ENCODE results near the gene ESYT2. TPM values are rescaled to one million over a fixed set of nuclear protein-coding genes. Genes with fewer than 3 reads are reported as not detected.

The ESYT2 gene
- total and polyA plus RNA-seq, 4 donors = 4.9 to 31.7 (median 17.2) TPM

DNA sequence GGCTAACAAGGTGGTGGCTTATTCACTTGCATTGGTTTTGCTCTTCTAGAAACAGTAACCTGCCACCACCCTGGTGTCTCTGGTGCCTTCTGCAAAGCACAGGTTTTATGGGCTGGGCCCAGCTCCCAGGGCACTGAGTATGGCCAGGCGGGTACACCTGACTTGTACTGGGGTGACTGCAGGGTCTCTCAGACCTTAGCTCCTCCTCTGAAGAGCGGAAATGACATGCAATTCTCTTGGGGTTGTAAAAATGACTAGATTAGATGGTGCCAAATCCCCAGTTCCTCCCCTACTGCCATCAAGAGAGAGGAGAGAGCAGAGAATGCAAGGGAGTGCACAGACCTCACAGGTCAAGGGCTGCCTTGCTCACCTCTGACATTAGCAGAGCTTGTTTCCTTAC lies 14.7 kb downstream of the ESYT2 start (continued):
- TF ChIP-seq, protein P1, sequence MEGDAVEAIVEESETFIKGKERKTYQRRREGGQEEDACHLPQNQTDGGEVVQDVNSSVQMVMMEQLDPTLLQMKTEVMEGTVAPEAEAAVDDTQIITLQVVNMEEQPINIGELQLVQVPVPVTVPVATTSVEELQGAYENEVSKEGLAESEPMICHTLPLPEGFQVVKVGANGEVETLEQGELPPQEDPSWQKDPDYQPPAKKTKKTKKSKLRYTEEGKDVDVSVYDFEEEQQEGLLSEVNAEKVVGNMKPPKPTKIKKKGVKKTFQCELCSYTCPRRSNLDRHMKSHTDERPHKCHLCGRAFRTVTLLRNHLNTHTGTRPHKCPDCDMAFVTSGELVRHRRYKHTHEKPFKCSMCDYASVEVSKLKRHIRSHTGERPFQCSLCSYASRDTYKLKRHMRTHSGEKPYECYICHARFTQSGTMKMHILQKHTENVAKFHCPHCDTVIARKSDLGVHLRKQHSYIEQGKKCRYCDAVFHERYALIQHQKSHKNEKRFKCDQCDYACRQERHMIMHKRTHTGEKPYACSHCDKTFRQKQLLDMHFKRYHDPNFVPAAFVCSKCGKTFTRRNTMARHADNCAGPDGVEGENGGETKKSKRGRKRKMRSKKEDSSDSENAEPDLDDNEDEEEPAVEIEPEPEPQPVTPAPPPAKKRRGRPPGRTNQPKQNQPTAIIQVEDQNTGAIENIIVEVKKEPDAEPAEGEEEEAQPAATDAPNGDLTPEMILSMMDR (IDR thresholded peaks at IDR 0.05; ENCODE audit: low read depth, low read length, missing input control) = no peak
- no peak for TF ChIP-seq FOXA1 (IDR thresholded peaks at IDR 0.05)
- TF ChIP-seq, protein P2, sequence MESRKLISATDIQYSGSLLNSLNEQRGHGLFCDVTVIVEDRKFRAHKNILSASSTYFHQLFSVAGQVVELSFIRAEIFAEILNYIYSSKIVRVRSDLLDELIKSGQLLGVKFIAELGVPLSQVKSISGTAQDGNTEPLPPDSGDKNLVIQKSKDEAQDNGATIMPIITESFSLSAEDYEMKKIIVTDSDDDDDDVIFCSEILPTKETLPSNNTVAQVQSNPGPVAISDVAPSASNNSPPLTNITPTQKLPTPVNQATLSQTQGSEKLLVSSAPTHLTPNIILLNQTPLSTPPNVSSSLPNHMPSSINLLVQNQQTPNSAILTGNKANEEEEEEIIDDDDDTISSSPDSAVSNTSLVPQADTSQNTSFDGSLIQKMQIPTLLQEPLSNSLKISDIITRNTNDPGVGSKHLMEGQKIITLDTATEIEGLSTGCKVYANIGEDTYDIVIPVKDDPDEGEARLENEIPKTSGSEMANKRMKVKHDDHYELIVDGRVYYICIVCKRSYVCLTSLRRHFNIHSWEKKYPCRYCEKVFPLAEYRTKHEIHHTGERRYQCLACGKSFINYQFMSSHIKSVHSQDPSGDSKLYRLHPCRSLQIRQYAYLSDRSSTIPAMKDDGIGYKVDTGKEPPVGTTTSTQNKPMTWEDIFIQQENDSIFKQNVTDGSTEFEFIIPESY (IDR thresholded peaks at IDR 0.05) = no peak
- no peak for TF ChIP-seq RAD21 (IDR thresholded peaks at IDR 0.05)
- TF ChIP-seq RXRA (IDR thresholded peaks at IDR 0.05) = no peak
- TF ChIP-seq YY1 (IDR thresholded peaks at IDR 0.05) = no peak
- TF ChIP-seq, protein P3, sequence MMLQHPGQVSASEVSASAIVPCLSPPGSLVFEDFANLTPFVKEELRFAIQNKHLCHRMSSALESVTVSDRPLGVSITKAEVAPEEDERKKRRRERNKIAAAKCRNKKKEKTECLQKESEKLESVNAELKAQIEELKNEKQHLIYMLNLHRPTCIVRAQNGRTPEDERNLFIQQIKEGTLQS (IDR thresholded peaks at IDR 0.05) = no peak
- no peak for TF ChIP-seq NR2F2 (IDR thresholded peaks at IDR 0.05)
- TF ChIP-seq HNF4G (IDR thresholded peaks at IDR 0.05) = no peak

DNA sequence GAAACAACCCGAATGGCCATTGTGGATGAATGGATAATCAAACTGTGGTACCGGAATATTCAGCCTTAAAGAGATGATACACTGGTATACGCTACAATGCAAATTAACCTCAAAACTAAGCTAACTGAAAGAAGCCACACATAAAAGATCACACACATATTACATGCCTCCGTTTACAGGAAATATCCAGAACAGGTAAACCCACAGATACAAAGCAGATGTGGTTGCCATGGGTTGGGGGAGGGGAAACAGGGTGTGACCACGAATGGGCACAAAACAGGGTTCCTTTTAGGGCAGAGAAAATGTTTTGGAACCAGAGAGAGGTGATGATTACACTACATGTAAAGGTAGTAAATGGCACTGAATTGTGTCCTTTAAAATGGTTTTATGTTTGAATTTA lies 16.6 kb downstream of the ESYT2 start:
- H3K27me3 ChIP-seq (ENCODE audit: control insufficient read depth in 4 of 4, insufficient read depth in 4 of 4, low read length in 3 of 4) = no peaks in the 10 kb centered on the region
- peaks cover 0 to 3% (median 0%) of the 10 kb centered on the region in 4 donors for H3K36me3 ChIP-seq (ENCODE audit: control insufficient read depth in 4 of 4, insufficient read depth in 3 of 4, low read depth in 1 of 4, low read length in 3 of 4)
- no peak overlapping the region for H3K27ac ChIP-seq (ENCODE audit: low read depth in 1 of 2, low read length in 2 of 2)
- no peak overlapping the region for H3K9ac ChIP-seq (ENCODE audit: low read depth in 1 of 2, low read length in 2 of 2)
- H3K4me3 ChIP-seq (ENCODE audit: low read depth in 1 of 3, low read length in 3 of 3) = no peak overlapping the region
- H3K9me3 ChIP-seq (ENCODE audit: control insufficient read depth in 4 of 4, low read length in 3 of 4) = no peaks in the 10 kb centered on the region
- 87% methylated on average over 5 of the region's 5 CpGs for WGBS
- DNase-seq (ENCODE audit: low spot score) = no peak
- peaks cover 0 to 8% (median 3%) of the 10 kb centered on the region in 4 donors for H3K4me1 ChIP-seq (ENCODE audit: control insufficient read depth in 4 of 4, insufficient read depth in 4 of 4, low read length in 3 of 4)
- TF ChIP-seq, protein P1 (IDR thresholded peaks at IDR 0.05; ENCODE audit: low read depth, low read length, missing input control) = no peak
- TF ChIP-seq, protein P4, sequence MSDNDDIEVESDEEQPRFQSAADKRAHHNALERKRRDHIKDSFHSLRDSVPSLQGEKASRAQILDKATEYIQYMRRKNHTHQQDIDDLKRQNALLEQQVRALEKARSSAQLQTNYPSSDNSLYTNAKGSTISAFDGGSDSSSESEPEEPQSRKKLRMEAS (IDR thresholded peaks at IDR 0.05) = no peak

DNA sequence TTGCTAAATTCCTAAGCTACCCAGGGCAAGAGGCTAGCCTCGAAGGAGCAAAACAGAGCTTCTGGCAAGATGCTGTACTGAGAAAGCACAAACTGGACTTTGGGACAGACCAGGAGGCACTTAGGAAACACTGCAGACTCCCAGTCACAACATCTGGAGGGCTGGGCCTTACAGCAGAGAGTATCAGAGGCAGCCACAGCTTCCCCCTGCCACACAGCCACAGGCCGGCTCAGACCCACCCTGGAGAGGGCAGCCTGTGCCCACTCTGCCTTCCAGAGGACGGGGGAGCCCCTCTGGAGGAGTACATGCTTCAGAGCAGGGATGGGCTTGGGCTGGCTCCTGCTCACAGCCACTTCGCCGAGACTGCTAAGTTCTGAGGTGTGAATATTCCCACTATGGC lies 17.4 kb downstream of the ESYT2 start:
- H3K36me3 ChIP-seq (ENCODE audit: control insufficient read depth in 4 of 4, insufficient read depth in 3 of 4, low read depth in 1 of 4, low read length in 3 of 4) = peaks cover 0 to 3% (median 0%) of the 10 kb centered on the region in 4 donors
- WGBS = 89% methylated on average over 5 of the region's 5 CpGs
- DNase-seq (ENCODE audit: low spot score) = no peak
- no peak overlapping the region for H3K27ac ChIP-seq (ENCODE audit: low read depth in 1 of 2, low read length in 2 of 2)
- H3K9me3 ChIP-seq (ENCODE audit: control insufficient read depth in 4 of 4, low read length in 3 of 4) = no peaks in the 10 kb centered on the region
- H3K27me3 ChIP-seq (ENCODE audit: control insufficient read depth in 4 of 4, insufficient read depth in 4 of 4, low read length in 3 of 4) = no peaks in the 10 kb centered on the region
- H3K4me1 ChIP-seq (ENCODE audit: control insufficient read depth in 4 of 4, insufficient read depth in 4 of 4, low read length in 3 of 4) = peaks cover 0 to 5% (median under 1%) of the 10 kb centered on the region in 4 donors
- TF ChIP-seq TAF1 (conservative IDR thresholded peaks at IDR 0.05) = no peak
- TF ChIP-seq FOXA2 (IDR thresholded peaks at IDR 0.05) = no peak
- no peak for TF ChIP-seq HNF4G (IDR thresholded peaks at IDR 0.05)
- TF ChIP-seq, protein P2 (IDR thresholded peaks at IDR 0.05) = no peak
- TF ChIP-seq, protein P3 (IDR thresholded peaks at IDR 0.05) = no peak
- H3K9ac ChIP-seq (ENCODE audit: low read depth in 1 of 2, low read length in 2 of 2) = no peak overlapping the region
- H3K4me3 ChIP-seq (ENCODE audit: low read depth in 1 of 3, low read length in 3 of 3) = no peak overlapping the region
